H1 (cell line): ENCODE measurements around the gene PRIMPOL. TPM values are rescaled to one million over a fixed set of nuclear protein-coding genes. Genes with fewer than 3 reads are reported as not detected.

ENCODE experiments used
- CTCF ChIA-PET: fragments of 300-600 bp; sonication (Branson Sonifier 250); formaldehyde crosslinking; loops from one replicate; lab custom pipeline; 2021; ENCODE audit not compliant: partially characterized antibody; lab: Charles Lee
- POLR2A ChIA-PET: fragments of 300-600 bp; sonication (Branson Sonifier 250); formaldehyde crosslinking; loops from one replicate; lab custom pipeline; 2021; ENCODE audit warnings: inconsistent platforms; ENCODE audit not compliant: partially characterized antibody; lab: Charles Lee
- DNase-seq, 2 experiments: peaks; one replicate each; pipeline versions ENCODE4 v3.0.0 to v3.0.0-alpha.2; 2010 to 2022; ENCODE audit warnings: low spot score in 2 of 2, low read depth in 1 of 2, mixed read lengths in 1 of 2
- FAIRE-seq: peaks from 2 replicates; lab custom pipeline; 2011; peaks lifted over from hg19 to GRCh38; lab: Jason Lieb, UNC
- H2AFZ ChIP-seq: 2 replicates; pipeline ENCODE4 v1.8.1; 2012; ENCODE audit warnings: low read length, inconsistent platforms
- H2AK5ac ChIP-seq: 2 replicates; pipeline ENCODE4 v1.6.1; 2013; ENCODE audit warnings: low read depth, low read length
- H2BK120ac ChIP-seq: replicated peaks from 2 replicates; pipeline ENCODE3; 2013; ENCODE audit warnings: low read depth, low read length, inconsistent platforms
- H2BK12ac ChIP-seq: 2 replicates; pipeline ENCODE4 v1.6.1; 2013; ENCODE audit warnings: low read depth, low read length
- H2BK15ac ChIP-seq: 2 replicates; pipeline ENCODE4 v1.6.1; 2013; ENCODE audit warnings: low read length
- H2BK20ac ChIP-seq: 2 replicates; pipeline ENCODE4 v1.6.1; 2013; ENCODE audit warnings: low read length
- H2BK5ac ChIP-seq: 2 replicates; pipeline ENCODE4 v1.6.1; 2013; ENCODE audit warnings: low read depth, low read length
- H3K14ac ChIP-seq: 2 replicates; pipeline ENCODE4 v1.6.1; 2013; ENCODE audit warnings: inconsistent platforms; ENCODE audit not compliant: insufficient read length
- H3K18ac ChIP-seq: 2 replicates; pipeline ENCODE4 v1.6.1; 2013; ENCODE audit warnings: low read length; ENCODE audit errors: extremely low read depth
- H3K23ac ChIP-seq: 2 replicates; pipeline ENCODE4 v1.6.1; 2013; ENCODE audit warnings: inconsistent platforms; ENCODE audit not compliant: insufficient read length
- H3K23me2 ChIP-seq: 2 replicates; pipeline ENCODE4 v1.6.1; 2013; ENCODE audit warnings: low read depth, low read length
- H3K27ac ChIP-seq: 2 replicates; pipeline ENCODE4 v1.6.1; 2011; ENCODE audit warnings: low read depth, low read length, inconsistent platforms
- H3K27me3 ChIP-seq, 4 experiments: replicated peaks in 1 of 4; 1 replicate in 1 of 4; 2 replicates in 3 of 4; pipeline versions ENCODE4 v1.6.1 to v1.8.1; 2011 to 2013; ENCODE audit warnings: low read length in 3 of 4, mild to moderate bottlenecking in 3 of 4, inconsistent platforms in 2 of 4, mixed read lengths in 2 of 4, moderate library complexity in 1 of 4; ENCODE audit not compliant: control insufficient read depth in 3 of 4, insufficient read depth in 3 of 4; ENCODE audit errors: extremely low read depth in 1 of 4
- H3K36me3 ChIP-seq, 4 experiments: 2 replicates each; pipeline versions ENCODE4 v1.6.1 to v1.8.1; 2011 to 2013; ENCODE audit warnings: mild to moderate bottlenecking in 4 of 4, low read length in 3 of 4, moderate library complexity in 2 of 4, control low read depth in 1 of 4, inconsistent platforms in 1 of 4; ENCODE audit not compliant: insufficient read depth in 4 of 4, control insufficient read depth in 2 of 4
- H3K4ac ChIP-seq: replicated peaks from 2 replicates; pipeline ENCODE3; 2013; ENCODE audit warnings: low read length, low read depth, mixed read lengths, inconsistent platforms; ENCODE audit not compliant: insufficient read length
- H3K4me1 ChIP-seq, 4 experiments: replicated peaks in 1 of 4; 1 replicate in 1 of 4; 2 replicates in 3 of 4; pipeline versions ENCODE4 v1.6.1 to v1.8.1; 2011 to 2013; ENCODE audit warnings: low read length in 3 of 4, inconsistent platforms in 2 of 4, mixed read lengths in 1 of 4; ENCODE audit not compliant: insufficient read depth in 4 of 4, control insufficient read depth in 3 of 4
- H3K4me2 ChIP-seq, 2 experiments: 2 replicates each; pipeline versions ENCODE4 v1.6.1 to v1.8.1; 2011 to 2013; ENCODE audit warnings: low read depth in 2 of 2, low read length in 2 of 2, control low read depth in 1 of 2, inconsistent platforms in 1 of 2, mild to moderate bottlenecking in 1 of 2; ENCODE audit not compliant: insufficient read depth in 1 of 2
- H3K4me3 ChIP-seq, 4 experiments: fragments of 200-600, 300-600 bp in 1 of 4; sonication (generic), shearing (Covaris generic), sonication (Bioruptor Twin) in 1 of 4; 2 replicates each; pipeline versions ENCODE4 v1.5.1 to v1.8.1; 2011 to 2016; ENCODE audit warnings: low read length in 4 of 4, low read depth in 3 of 4, control low read depth in 2 of 4, inconsistent platforms in 2 of 4, mild to moderate bottlenecking in 2 of 4, mixed read lengths in 1 of 4, moderate library complexity in 1 of 4; ENCODE audit not compliant: insufficient read depth in 2 of 4; ENCODE audit errors: extremely low read depth in 1 of 4
- H3K56ac ChIP-seq: replicated peaks from 2 replicates; pipeline ENCODE3; 2013; ENCODE audit warnings: low read depth, mild to moderate bottlenecking, mixed read lengths, low read length, inconsistent platforms; ENCODE audit not compliant: insufficient read length
- H3K79me1 ChIP-seq: 2 replicates; pipeline ENCODE4 v1.6.1; 2013; ENCODE audit warnings: low read depth, low read length, control low read depth
- H3K79me2 ChIP-seq, 2 experiments: 2 replicates each; pipeline versions ENCODE4 v1.6.1 to v1.8.1; 2012 to 2013; ENCODE audit warnings: low read length in 2 of 2, mild to moderate bottlenecking in 2 of 2, inconsistent platforms in 1 of 2; ENCODE audit not compliant: insufficient read depth in 2 of 2, control insufficient read depth in 1 of 2
- H3K9ac ChIP-seq, 4 experiments: replicated peaks in 1 of 4; 1 replicate in 1 of 4; 2 replicates in 3 of 4; pipeline versions ENCODE4 v1.6.1 to v1.8.1; 2011 to 2013; ENCODE audit warnings: low read depth in 3 of 4, low read length in 3 of 4, control low read depth in 2 of 4, mild to moderate bottlenecking in 2 of 4, moderate library complexity in 2 of 4, inconsistent platforms in 1 of 4; ENCODE audit errors: extremely low read depth in 1 of 4
- H3K9me3 ChIP-seq, 2 experiments: 2 replicates each; pipeline versions ENCODE4 v1.6.1 to v1.8.1; 2012 to 2013; ENCODE audit warnings: mild to moderate bottlenecking in 2 of 2, moderate library complexity in 2 of 2, control low read depth in 1 of 2, inconsistent platforms in 1 of 2, low read depth in 1 of 2, low read length in 1 of 2, mixed read lengths in 1 of 2; ENCODE audit not compliant: insufficient read depth in 2 of 2
- H4K20me1 ChIP-seq, 2 experiments: replicated peaks in 1 of 2; 2 replicates each; pipeline versions ENCODE3 to v1.8.1; 2011 to 2013; ENCODE audit warnings: inconsistent platforms in 2 of 2, low read length in 2 of 2, mild to moderate bottlenecking in 1 of 2; ENCODE audit not compliant: insufficient read depth in 2 of 2, control insufficient read depth in 1 of 2
- H4K5ac ChIP-seq: 2 replicates; pipeline ENCODE4 v1.6.1; 2013; ENCODE audit warnings: low read length, low read depth, mixed read lengths, inconsistent platforms; ENCODE audit not compliant: insufficient read length
- H4K8ac ChIP-seq: 2 replicates; pipeline ENCODE4 v1.8.0; 2013; ENCODE audit warnings: mild to moderate bottlenecking, moderate library complexity, low read length, inconsistent platforms; ENCODE audit not compliant: insufficient read depth; ENCODE audit errors: extremely low read depth
- H4K91ac ChIP-seq: replicated peaks from 2 replicates; pipeline ENCODE3; 2013; ENCODE audit warnings: low read length, mixed read lengths, inconsistent platforms; ENCODE audit not compliant: insufficient read length
- BCL11A ChIP-seq, 2 experiments: IDR thresholded peaks; one replicate each; pipeline ENCODE4 v1.6.1; 2011; ENCODE audit warnings: low read depth in 2 of 2, low read length in 2 of 2, mild to moderate bottlenecking in 2 of 2
- CBX8 ChIP-seq: fragments of 300-800, 300-1000 bp; sonication (generic); IDR thresholded peaks from 2 replicates; pipeline ENCODE4 v1.7.1; 2016; ENCODE audit warnings: low read depth, low read length, borderline replicate concordance
- HDAC6 ChIP-seq: IDR thresholded peaks from one replicate; pipeline ENCODE4 v1.7.1; 2012; ENCODE audit warnings: low read depth, mild to moderate bottlenecking, inconsistent platforms, low read length, moderate library complexity
- KDM5A ChIP-seq: fragments of 200-600 bp; IDR thresholded peaks from 2 replicates; pipeline ENCODE4 v1.7.1; 2012; ENCODE audit warnings: mild to moderate bottlenecking, low read length, inconsistent platforms, mixed read lengths
- NRF1 ChIP-seq: IDR thresholded peaks from 2 replicates; pipeline ENCODE4 v1.6.1; 2011; ENCODE audit warnings: mild to moderate bottlenecking, low read depth, low read length, improper control_type of control experiment
- RXRA ChIP-seq: IDR thresholded peaks from 2 replicates; pipeline ENCODE4 v1.6.1; 2011; ENCODE audit warnings: low read depth, mild to moderate bottlenecking, low read length, moderate library complexity; ENCODE audit not compliant: insufficient read depth
- SAP30 ChIP-seq: fragments of 300-600 bp; sonication (generic); IDR thresholded peaks from 2 replicates; pipeline ENCODE4 v1.7.1; 2012; ENCODE audit warnings: low read length, moderate library complexity, mild to moderate bottlenecking, inconsistent platforms; ENCODE audit not compliant: insufficient read depth, insufficient replicate concordance
- YY1 ChIP-seq: IDR thresholded peaks from 2 replicates; pipeline ENCODE4 v1.6.1; 2011; ENCODE audit warnings: low read depth, mild to moderate bottlenecking, low read length
- ZNF274 ChIP-seq: IDR thresholded peaks from 2 replicates; pipeline ENCODE4 v1.7.0; 2012; ENCODE audit warnings: low read length, borderline replicate concordance; ENCODE audit errors: extremely low read depth
- WGBS, 2 experiments: shearing (Covaris generic) in 1 of 2; methylation state at CpG; one replicate each; pipeline versions ENCODE4 v1.1.6 to v1.1.7; 2013 to 2015; ENCODE audit warnings: low lambda C conversion rate in 2 of 2, mixed read lengths in 2 of 2, inconsistent platforms in 1 of 2, low coverage in 1 of 2, missing lambda C conversion rate in 1 of 2; ENCODE audit not compliant: insufficient replicate concordance in 2 of 2, insufficient coverage in 1 of 2, insufficient read length in 1 of 2; ENCODE audit errors: extremely low coverage in 1 of 2, missing lambda C conversion rate in 1 of 2; 5-methylcytosine and 5-hydroxymethylcytosine counted together
- polyA plus RNA-seq, 7 experiments: library from polyadenylated mRNA; depleted of rRNA in 3 of 7; stranded (reverse) in 5 of 7; unstranded in 2 of 7; fragments of >200 nt in 5 of 7; fragments of 200-250 nt in 2 of 7; gene quantifications; 1 replicate in 5 of 7; 2 replicates in 1 of 7; 4 replicates in 1 of 7; pipeline versions ENCODE4 v1.2.1 to v1.2.3, GENCODE V29; 2011 to 2013; ENCODE audit warnings: missing spikeins in 2 of 7, mixed read lengths in 2 of 7
- total RNA-seq: library from RNA; stranded (reverse); fragmentation: NEBNext Ultra II Directional; extraction: Animal tissue kit (Norgen Biotek cat#: 25700); gene quantifications from 2 replicates; pipeline ENCODE4 v1.2.1, GENCODE V29; 2021
- TF ChIP-seq, protein P1 (sequence below): IDR thresholded peaks from 2 replicates; pipeline ENCODE4 v1.6.1; 2012; ENCODE audit warnings: inconsistent platforms
- TF ChIP-seq, protein P2 (sequence below), 3 experiments: IDR thresholded peaks; 1 replicate in 2 of 3; 2 replicates in 1 of 3; pipeline versions ENCODE4 v1.5.1 to v1.6.1; 2011; ENCODE audit warnings: low read length in 3 of 3, mild to moderate bottlenecking in 3 of 3, inconsistent platforms in 2 of 3, low read depth in 1 of 3, moderate library complexity in 1 of 3; ENCODE audit not compliant: insufficient read depth in 1 of 3; ENCODE audit errors: control extremely low read depth in 1 of 3

The PRIMPOL gene
- total and polyA plus RNA-seq, 2 of the 8 experiments (the other 6 are each of a cell fraction or from before 2014, with no cell fraction given) = 4.4 to 6.7 TPM

DNA sequence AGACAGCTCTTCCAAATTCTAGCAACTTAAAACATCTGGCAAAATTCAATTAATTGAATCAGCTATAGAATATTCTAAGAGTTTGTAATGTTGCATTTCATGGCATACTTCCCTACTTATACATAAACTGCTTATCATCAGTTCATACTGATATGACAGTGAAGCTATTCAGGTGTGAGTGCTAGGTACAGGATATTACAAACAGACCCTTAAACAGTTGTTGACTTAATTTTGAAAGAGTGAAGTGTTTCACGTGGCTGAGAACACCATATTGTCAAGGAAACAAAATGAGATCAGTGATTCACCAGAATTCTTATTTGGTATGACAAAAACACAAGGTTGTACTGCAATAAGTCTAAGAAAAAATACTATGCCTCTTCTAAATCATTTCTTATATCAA lies 56.9 kb downstream of the PRIMPOL start:
- POLR2A ChIA-PET = interaction anchor here (2.6 kb wide), 1 partner anchor 26 kb away, joined by 8 read pairs; no protein-coding TSS in a partner anchor
- no peak overlapping the region for H3K4me3 ChIP-seq
- peaks cover 0 to 12% of the 10 kb centered on the region in 2 experiments for H4K20me1 ChIP-seq
- no peak overlapping the region for H3K9ac ChIP-seq
- no peak overlapping the region for H3K23ac ChIP-seq
- H2BK5ac ChIP-seq = no peak overlapping the region
- H3K4ac ChIP-seq = no peak overlapping the region
- H3K79me2 ChIP-seq = peaks cover 0 to 19% of the 10 kb centered on the region in 2 experiments; a peak in 1 of 4 replicates
- no peak overlapping the region for H2BK12ac ChIP-seq
- no peaks in the 10 kb centered on the region; a peak in 1 of 7 replicates for H3K4me1 ChIP-seq
- no peak overlapping the region for H4K5ac ChIP-seq
- no peak overlapping the region for H3K56ac ChIP-seq
- H3K18ac ChIP-seq = no peak overlapping the region
- H3K27me3 ChIP-seq = no peaks in the 10 kb centered on the region
- no peak overlapping the region for H4K8ac ChIP-seq
- 0 out of 2 replicates have a peak, but pooled peaks cover 5% of the 10 kb centered on the region for H3K79me1 ChIP-seq
- no peak overlapping the region for H2AFZ ChIP-seq
- CTCF ChIA-PET = interaction anchor here (0.6 to 1.6 kb wide), 3 partner anchors 9 to 442 kb away, joined by 3 to 8 read pairs (median 3); no protein-coding TSS in a partner anchor
- FAIRE-seq (no peak), DNase-seq (no peak)
- no peak overlapping the region for H3K4me2 ChIP-seq
- H3K23me2 ChIP-seq = no peaks in the 10 kb centered on the region
- peaks cover 12 to 91% (median 62%) of the 10 kb centered on the region in 4 experiments for H3K36me3 ChIP-seq
- no peak overlapping the region for H4K91ac ChIP-seq
- no peak overlapping the region for H2BK20ac ChIP-seq
- WGBS, 2 experiments = 90% methylated on average over 1 of the region's 1 CpG; no CpG with 5 or more reads in 1 of the 2 experiments
- H2BK15ac ChIP-seq = no peak overlapping the region
- H2AK5ac ChIP-seq = no peak overlapping the region
- H3K9me3 ChIP-seq = no peaks in the 10 kb centered on the region
- no peak overlapping the region for H2BK120ac ChIP-seq
- no peak overlapping the region for H3K27ac ChIP-seq
- no peak overlapping the region for H3K14ac ChIP-seq
- TF ChIP-seq RXRA = no peak
- no peak for TF ChIP-seq SAP30
- no peak for TF ChIP-seq ZNF274
- no peak for TF ChIP-seq YY1
- TF ChIP-seq KDM5A = no peak
- TF ChIP-seq, protein P1, sequence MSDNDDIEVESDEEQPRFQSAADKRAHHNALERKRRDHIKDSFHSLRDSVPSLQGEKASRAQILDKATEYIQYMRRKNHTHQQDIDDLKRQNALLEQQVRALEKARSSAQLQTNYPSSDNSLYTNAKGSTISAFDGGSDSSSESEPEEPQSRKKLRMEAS = no peak
- TF ChIP-seq, protein P2, sequence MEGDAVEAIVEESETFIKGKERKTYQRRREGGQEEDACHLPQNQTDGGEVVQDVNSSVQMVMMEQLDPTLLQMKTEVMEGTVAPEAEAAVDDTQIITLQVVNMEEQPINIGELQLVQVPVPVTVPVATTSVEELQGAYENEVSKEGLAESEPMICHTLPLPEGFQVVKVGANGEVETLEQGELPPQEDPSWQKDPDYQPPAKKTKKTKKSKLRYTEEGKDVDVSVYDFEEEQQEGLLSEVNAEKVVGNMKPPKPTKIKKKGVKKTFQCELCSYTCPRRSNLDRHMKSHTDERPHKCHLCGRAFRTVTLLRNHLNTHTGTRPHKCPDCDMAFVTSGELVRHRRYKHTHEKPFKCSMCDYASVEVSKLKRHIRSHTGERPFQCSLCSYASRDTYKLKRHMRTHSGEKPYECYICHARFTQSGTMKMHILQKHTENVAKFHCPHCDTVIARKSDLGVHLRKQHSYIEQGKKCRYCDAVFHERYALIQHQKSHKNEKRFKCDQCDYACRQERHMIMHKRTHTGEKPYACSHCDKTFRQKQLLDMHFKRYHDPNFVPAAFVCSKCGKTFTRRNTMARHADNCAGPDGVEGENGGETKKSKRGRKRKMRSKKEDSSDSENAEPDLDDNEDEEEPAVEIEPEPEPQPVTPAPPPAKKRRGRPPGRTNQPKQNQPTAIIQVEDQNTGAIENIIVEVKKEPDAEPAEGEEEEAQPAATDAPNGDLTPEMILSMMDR (IDR thresholded peaks at IDR 0.05; ENCODE audit: control extremely low read depth in 1 of 3, insufficient read depth in 1 of 3, low read depth in 1 of 3, low read length in 3 of 3) = no peak
- no peak for TF ChIP-seq CBX8
- TF ChIP-seq BCL11A (IDR thresholded peaks at IDR 0.05; ENCODE audit: low read depth in 2 of 2, low read length in 2 of 2) = no peak
- no peak for TF ChIP-seq NRF1
- TF ChIP-seq HDAC6 = no peak
